ENCODE results near the gene PRELP.

GRCh38 chr1:203507759-203508158, 32.2 kb downstream of the PRELP start:
- TF ChIP-seq CTCF (conservative IDR thresholded peaks at IDR 0.05 in 1 of 2, IDR thresholded peaks at IDR 0.05 in 1 of 2; ENCODE audit: extremely low read depth in 1 of 2, insufficient read depth in 1 of 2, low read depth in 1 of 2, low read length in 2 of 2) (no peak), EZH2 (IDR thresholded peaks at IDR 0.05; ENCODE audit: borderline replicate concordance, low read length) (no peak)
